ENCODE data around the gene PCDHB16.
"Not testable (repeated sequence)": the region's sequence is repeated elsewhere in the genome, so short reads cannot be mapped to it uniquely, and the experiment has no call there.

The PCDHB16 gene

GRCh38 chr5:141184117-141184855, 2.1 kb downstream of the PCDHB16 start:
- not testable (repeated sequence) for DNase-seq (ENCODE audit: low read depth, low spot score)

GRCh38 chr5:141186897-141187512, 4.8 kb downstream of the PCDHB16 start, which contains the start of gene PCDHB9:
Gene PCDHB9 (plus strand): TSS chr5:141187161. CDS start chr5:141187319, 158 bp downstream.
- DNase-seq (ENCODE audit: low read depth, low spot score): no peak

GRCh38 chr5:141188682-141189081, 6.5 kb downstream of the PCDHB16 start:
- not testable (repeated sequence) for DNase-seq (ENCODE audit: low read depth, low spot score)

GRCh38 chr5:141189131-141189530, 6.9 kb downstream of the PCDHB16 start:
- DNase-seq (ENCODE audit: low read depth, low spot score): not testable (repeated sequence)

GRCh38 chr5:141192110-141192725, 10.0 kb downstream of the PCDHB16 start, which contains the start of gene PCDHB10:
Gene PCDHB10 (plus strand): TSS chr5:141192353. CDS start chr5:141192553, 200 bp downstream.
- DNase-seq (ENCODE audit: low read depth, low spot score): no peak

- DNase-seq (ENCODE audit: low read depth, low spot score): not testable (repeated sequence)
Observed at GRCh38 chr5:141194332-141194731, 12.1 kb downstream of the PCDHB16 start.

GRCh38 chr5:141196363-141196762, 14.2 kb downstream of the PCDHB16 start:
- no peak for DNase-seq (ENCODE audit: low read depth, low spot score)

- DNase-seq (ENCODE audit: low read depth, low spot score): no peak
Observed at GRCh38 chr5:141199359-141200235, 17.4 kb downstream of the PCDHB16 start, which contains the start of gene PCDHB11. Gene PCDHB11 (plus strand): TSS chr5:141199627. CDS start chr5:141199775, 148 bp downstream.

GRCh38 chr5:141201126-141201525, 18.9 kb downstream of the PCDHB16 start:
- not testable (repeated sequence) for DNase-seq (ENCODE audit: low read depth, low spot score)

GRCh38 chr5:141201646-141202045, 19.5 kb downstream of the PCDHB16 start:
- not testable (repeated sequence) for DNase-seq (ENCODE audit: low read depth, low spot score)

GRCh38 chr5:141208478-141208877, 26.3 kb downstream of the PCDHB16 start, which contains the start of gene PCDHB12:
Gene PCDHB12 (plus strand): TSS chr5:141208719. CDS start chr5:141208908, 189 bp downstream.
- DNase-seq (ENCODE audit: low read depth, low spot score): no peak

GRCh38 chr5:141210281-141210680, 28.1 kb downstream of the PCDHB16 start:
- DNase-seq (ENCODE audit: low read depth, low spot score): not testable (repeated sequence)

GRCh38 chr5:141210849-141211248, 28.7 kb downstream of the PCDHB16 start:
- not testable (repeated sequence) for DNase-seq (ENCODE audit: low read depth, low spot score)

- DNase-seq (ENCODE audit: low read depth, low spot score): not testable (repeated sequence)
Observed at GRCh38 chr5:141213656-141214339, 31.6 kb downstream of the PCDHB16 start, which contains the start of gene PCDHB13. Gene PCDHB13 (plus strand): TSS chr5:141213919. CDS start chr5:141214124, 205 bp downstream.

GRCh38 chr5:141214583-141214982, 32.4 kb downstream of the PCDHB16 start:
- DNase-seq (ENCODE audit: low read depth, low spot score): not testable (repeated sequence)

- DNase-seq (ENCODE audit: low read depth, low spot score): not testable (repeated sequence)
Observed at GRCh38 chr5:141215504-141215903, 33.3 kb downstream of the PCDHB16 start.

- not testable (repeated sequence) for DNase-seq (ENCODE audit: low read depth, low spot score)
Observed at GRCh38 chr5:141216035-141216434, 33.8 kb downstream of the PCDHB16 start.

GRCh38 chr5:141223112-141223783, 41.1 kb downstream of the PCDHB16 start, which contains the start of gene PCDHB14:
Gene PCDHB14 (plus strand): TSS chr5:141223343. CDS start chr5:141223506, 163 bp downstream.
- DNase-seq (ENCODE audit: low read depth, low spot score): no peak

GRCh38 chr5:141224844-141225243, 42.7 kb downstream of the PCDHB16 start:
- not testable (repeated sequence) for DNase-seq (ENCODE audit: low read depth, low spot score)

GRCh38 chr5:141225421-141225820, 43.2 kb downstream of the PCDHB16 start:
- DNase-seq (ENCODE audit: low read depth, low spot score): not testable (repeated sequence)
